ENCODE measurements around the gene GPBAR1. TPM values are rescaled to one million over a fixed set of nuclear protein-coding genes. Genes with fewer than 3 reads are reported as not detected.
"Not testable (repeated sequence)": the region's sequence is repeated elsewhere in the genome, so short reads cannot be mapped to it uniquely, and the experiment has no call there.

GPBAR1 gene
- total RNA-seq, 1 donor from 2014 or later = 9.7 TPM

DNA sequence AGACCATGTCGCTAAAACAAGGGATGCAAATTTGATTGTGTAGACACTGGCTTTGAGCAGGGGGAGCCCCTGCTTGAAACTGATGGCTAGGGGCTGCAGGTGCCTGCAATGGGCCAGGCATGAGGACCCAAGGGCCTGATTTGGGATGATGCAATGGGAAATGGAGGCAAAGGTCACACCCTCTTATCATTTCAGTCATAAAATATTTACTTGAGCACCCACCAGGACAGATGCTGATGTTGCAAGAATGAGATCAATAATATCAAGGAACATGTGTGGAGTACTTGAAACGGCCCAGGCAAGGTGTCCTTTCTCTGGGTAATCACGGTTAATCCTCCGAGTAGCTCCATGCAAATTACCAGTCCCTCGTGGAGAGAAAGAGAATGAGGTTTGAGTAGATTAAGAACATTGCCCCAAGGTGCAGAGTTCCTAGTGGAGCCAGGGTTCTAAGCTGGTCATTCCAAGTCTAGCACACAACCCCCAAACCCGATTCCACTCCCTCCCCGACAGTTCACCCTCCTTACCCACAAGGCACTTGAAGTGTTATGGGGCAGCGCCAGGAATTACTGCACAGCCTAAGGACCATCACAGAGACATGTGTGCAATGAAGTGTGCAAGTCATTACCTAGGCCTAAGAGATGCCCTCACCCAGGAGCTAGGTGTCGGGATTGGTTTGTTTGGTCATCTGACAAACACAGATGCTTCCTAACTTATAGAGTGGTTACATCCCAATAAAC is 45.5 kb downstream of the GPBAR1 start:
- Mint-ChIP-seq H3K27me3 (no peaks in the 10 kb centered on the region), H3K4me3 (ENCODE audit: low read depth) (no peak overlapping the region), H3K4me1 (ENCODE audit: low read depth) (peaks cover 30% of the 10 kb centered on the region), H3K36me3 (ENCODE audit: insufficient read depth) (no peaks in the 10 kb centered on the region), H3K27ac (peak overlapping the region; percentile 49), H3K9me3 (ENCODE audit: low read depth) (no peaks in the 10 kb centered on the region)
- TF ChIP-seq, protein P1, sequence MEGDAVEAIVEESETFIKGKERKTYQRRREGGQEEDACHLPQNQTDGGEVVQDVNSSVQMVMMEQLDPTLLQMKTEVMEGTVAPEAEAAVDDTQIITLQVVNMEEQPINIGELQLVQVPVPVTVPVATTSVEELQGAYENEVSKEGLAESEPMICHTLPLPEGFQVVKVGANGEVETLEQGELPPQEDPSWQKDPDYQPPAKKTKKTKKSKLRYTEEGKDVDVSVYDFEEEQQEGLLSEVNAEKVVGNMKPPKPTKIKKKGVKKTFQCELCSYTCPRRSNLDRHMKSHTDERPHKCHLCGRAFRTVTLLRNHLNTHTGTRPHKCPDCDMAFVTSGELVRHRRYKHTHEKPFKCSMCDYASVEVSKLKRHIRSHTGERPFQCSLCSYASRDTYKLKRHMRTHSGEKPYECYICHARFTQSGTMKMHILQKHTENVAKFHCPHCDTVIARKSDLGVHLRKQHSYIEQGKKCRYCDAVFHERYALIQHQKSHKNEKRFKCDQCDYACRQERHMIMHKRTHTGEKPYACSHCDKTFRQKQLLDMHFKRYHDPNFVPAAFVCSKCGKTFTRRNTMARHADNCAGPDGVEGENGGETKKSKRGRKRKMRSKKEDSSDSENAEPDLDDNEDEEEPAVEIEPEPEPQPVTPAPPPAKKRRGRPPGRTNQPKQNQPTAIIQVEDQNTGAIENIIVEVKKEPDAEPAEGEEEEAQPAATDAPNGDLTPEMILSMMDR (IDR thresholded peaks at IDR 0.05; ENCODE audit: unreplicated experiment) = no peak
- DNase-seq (ENCODE audit: low spot score, unreplicated experiment) = no peak

DNA sequence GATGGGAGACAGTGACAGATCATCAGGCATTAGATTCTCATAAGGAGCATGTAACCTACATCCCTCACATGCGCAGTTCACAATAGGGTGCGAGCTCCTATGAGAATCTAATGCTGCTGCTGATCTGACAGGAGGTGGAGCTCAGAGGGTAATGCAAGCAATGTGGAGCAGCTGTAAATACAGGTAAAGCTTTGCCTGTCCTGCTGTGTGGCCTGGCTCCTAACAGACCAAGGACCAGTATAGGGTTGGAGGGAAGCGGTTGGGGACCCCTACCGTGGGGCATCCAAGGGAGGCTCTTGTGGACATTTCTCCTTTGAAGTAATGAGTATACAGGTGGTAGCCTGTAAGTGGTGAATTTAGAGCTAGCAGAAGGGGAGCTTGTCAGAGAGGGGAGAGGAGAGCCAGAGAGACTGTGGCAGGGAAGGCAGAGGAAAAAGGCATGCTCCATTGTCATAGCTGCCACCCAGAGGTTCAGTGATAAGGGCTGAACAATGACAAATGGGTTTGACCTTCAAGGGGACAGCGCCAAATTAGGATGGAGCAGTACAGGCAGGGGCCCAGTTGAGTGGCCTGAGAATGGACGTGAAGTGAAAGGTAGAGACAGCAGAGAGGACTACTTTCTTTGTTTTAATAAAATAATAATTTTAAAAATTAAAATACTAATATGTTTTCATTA is 46.7 kb downstream of the GPBAR1 start:
- H3K27ac Mint-ChIP-seq = peak overlapping the region; percentile 70
- H3K36me3 Mint-ChIP-seq (ENCODE audit: insufficient read depth) = no peaks in the 10 kb centered on the region
- no peaks in the 10 kb centered on the region for H3K27me3 Mint-ChIP-seq
- H3K4me3 Mint-ChIP-seq (ENCODE audit: low read depth) = peak overlapping the region; percentile 22
- TF ChIP-seq, protein P1 (IDR thresholded peaks at IDR 0.05; ENCODE audit: unreplicated experiment) = no peak
- H3K9me3 Mint-ChIP-seq (ENCODE audit: low read depth) = no peaks in the 10 kb centered on the region
- H3K4me1 Mint-ChIP-seq (ENCODE audit: low read depth) = peaks cover 39% of the 10 kb centered on the region
- DNase-seq (ENCODE audit: low spot score, unreplicated experiment) = no peak

DNA sequence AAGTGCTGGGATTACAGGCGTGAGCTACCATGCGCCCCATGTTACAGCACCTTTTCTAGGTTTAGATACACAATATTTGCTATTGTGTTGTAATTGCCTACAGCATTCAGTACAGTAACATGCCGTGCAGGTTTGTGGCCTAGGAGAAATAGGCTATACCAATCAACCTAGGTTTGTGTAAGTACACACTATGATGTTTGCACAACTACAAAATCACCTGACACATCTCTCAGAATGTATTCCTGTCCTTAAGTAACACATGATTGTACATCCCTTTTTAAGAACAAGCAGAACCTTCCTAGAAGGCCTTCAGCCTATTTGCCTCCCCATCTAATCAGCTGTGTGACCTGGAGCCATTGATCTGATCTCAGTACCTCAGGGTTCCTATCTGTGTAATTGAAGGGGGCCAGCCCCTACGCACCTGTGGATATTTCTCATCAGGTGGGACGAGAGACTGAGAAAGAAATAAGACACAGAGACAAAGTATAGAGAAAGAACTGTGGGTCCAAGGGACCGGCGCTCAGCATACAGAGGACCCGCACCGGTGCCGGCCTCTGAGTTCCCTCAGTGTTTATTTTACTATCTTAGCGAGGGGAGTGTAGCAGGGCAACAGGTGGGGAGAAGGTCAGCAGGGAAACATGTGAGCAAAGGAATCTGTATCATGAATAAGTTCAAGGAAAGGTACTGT is 50.2 kb downstream of the GPBAR1 start:
- H3K9me3 Mint-ChIP-seq (ENCODE audit: low read depth) = no peaks in the 10 kb centered on the region
- TF ChIP-seq, protein P1 (IDR thresholded peaks at IDR 0.05; ENCODE audit: unreplicated experiment) = no peak
- H3K27ac Mint-ChIP-seq = peak overlapping the region; percentile 96
- H3K27me3 Mint-ChIP-seq = no peaks in the 10 kb centered on the region
- no peak for DNase-seq (ENCODE audit: low spot score, unreplicated experiment)
- H3K36me3 Mint-ChIP-seq (ENCODE audit: insufficient read depth) = no peaks in the 10 kb centered on the region
- peaks cover 41% of the 10 kb centered on the region for H3K4me1 Mint-ChIP-seq (ENCODE audit: low read depth)
- peak overlapping the region; percentile 57 for H3K4me3 Mint-ChIP-seq (ENCODE audit: low read depth)

DNA sequence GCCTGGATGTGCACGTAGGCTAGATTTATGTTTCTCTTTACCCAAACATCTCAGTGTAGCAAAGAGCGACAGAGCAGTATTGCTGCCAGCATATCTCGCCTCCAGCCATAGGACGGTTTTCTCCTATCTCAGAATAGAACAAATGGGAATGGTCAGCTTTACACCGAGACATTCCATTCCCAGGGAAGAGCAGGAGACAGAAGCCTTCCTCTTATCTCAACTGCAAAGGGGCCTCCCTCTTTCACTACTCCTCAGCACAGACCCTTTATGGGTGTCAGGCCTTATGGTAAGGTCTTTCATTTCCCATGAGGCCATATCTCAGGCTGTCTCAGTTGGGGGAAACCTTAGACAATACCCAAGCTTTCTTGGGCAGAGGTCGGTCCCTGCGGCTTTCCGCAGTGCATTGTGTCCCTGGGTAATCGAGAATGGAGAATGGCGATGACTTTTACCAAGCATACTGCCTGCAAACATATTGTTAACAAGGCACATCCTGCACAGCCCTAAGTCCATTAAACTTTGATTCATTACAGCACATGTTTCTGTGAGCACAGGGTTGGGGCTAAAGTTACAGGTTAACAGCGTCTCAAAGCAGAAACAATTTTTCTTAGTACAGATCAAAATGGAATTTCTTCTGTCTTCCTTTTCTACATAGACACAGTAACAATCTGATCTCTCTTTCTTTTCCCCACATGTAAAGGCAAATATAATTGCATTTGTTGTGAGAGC is 50.9 kb downstream of the GPBAR1 start:
- DNase-seq (ENCODE audit: low spot score, unreplicated experiment); H3K9me3 Mint-ChIP-seq (ENCODE audit: low read depth); H3K27me3 Mint-ChIP-seq; H3K36me3 Mint-ChIP-seq (ENCODE audit: insufficient read depth): not testable (repeated sequence)
- peak overlapping the region; percentile 57 for H3K4me3 Mint-ChIP-seq (ENCODE audit: low read depth)
- H3K27ac Mint-ChIP-seq = peak overlapping the region; percentile 96
- H3K4me1 Mint-ChIP-seq (ENCODE audit: low read depth) = peaks cover 42% of the 10 kb centered on the region

DNA sequence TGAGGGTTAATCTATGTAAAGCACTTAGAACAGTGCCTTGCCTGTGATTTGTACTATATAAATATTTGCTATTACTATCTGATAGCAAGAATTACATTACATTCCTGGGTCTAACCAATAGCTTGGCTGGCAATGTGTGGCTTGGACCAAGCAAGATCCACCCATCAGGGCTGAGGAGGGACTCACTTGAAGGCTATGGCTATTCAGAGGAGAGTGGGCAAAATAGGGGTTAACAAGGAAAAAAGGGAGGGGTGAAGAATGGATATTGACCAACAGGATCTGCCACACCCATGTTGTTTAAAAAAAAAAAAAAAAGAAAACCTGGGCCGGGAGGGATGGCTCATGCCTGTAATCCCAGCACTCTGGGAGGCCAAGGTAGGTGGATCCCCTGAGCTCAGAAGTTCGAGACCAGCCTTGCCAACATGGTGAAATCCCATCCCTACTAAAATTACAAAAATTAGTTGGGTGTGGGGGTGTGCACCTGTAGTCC is 51.5 kb downstream of the GPBAR1 start:
- peak overlapping the region; percentile 96 for H3K27ac Mint-ChIP-seq
- no peak for DNase-seq (ENCODE audit: low spot score, unreplicated experiment)
- H3K27me3 Mint-ChIP-seq = no peaks in the 10 kb centered on the region
- H3K4me3 Mint-ChIP-seq (ENCODE audit: low read depth) = no peak overlapping the region
- H3K9me3 Mint-ChIP-seq (ENCODE audit: low read depth) = no peaks in the 10 kb centered on the region
- peaks cover 41% of the 10 kb centered on the region for H3K4me1 Mint-ChIP-seq (ENCODE audit: low read depth)
- TF ChIP-seq, protein P1 (IDR thresholded peaks at IDR 0.05; ENCODE audit: unreplicated experiment) = no peak
- H3K36me3 Mint-ChIP-seq (ENCODE audit: insufficient read depth) = no peaks in the 10 kb centered on the region

All from progenitor cell of endocrine pancreas (in vitro differentiated cells).